Loucy (cell line): ENCODE data around the gene KAT6B.

Experiments used
- H2AFZ ChIP-seq: fragments of 200-600 bp; sonication (generic); 2 replicates; pipeline ENCODE4 v1.6.0; 2016; ENCODE audit warnings: antibody characterized with exemption, mild to moderate bottlenecking, low read length, moderate library complexity
- H3F3A ChIP-seq: fragments of 200-600 bp; 2 replicates; pipeline ENCODE4 v1.6.0; 2016; ENCODE audit warnings: antibody characterized with exemption, low read depth, mild to moderate bottlenecking
- H3K27me3 ChIP-seq: fragments of 200-600 bp; sonication (generic); 2 replicates; pipeline ENCODE4 v1.6.1; 2014; ENCODE audit warnings: low read length, mild to moderate bottlenecking; ENCODE audit not compliant: insufficient read depth, poor library complexity, severe bottlenecking
- H3K36me3 ChIP-seq: fragments of 200-600 bp; sonication (generic); 2 replicates; pipeline ENCODE4 v1.6.1; 2016; ENCODE audit warnings: low read length; ENCODE audit not compliant: insufficient read depth
- H3K4me1 ChIP-seq: fragments of 200-600 bp; sonication (generic); 2 replicates; pipeline ENCODE4 v1.5.1; 2014; ENCODE audit warnings: low read length, mild to moderate bottlenecking; ENCODE audit not compliant: insufficient read depth, poor library complexity, severe bottlenecking
- H3K4me2 ChIP-seq: fragments of 200-600 bp; sonication (generic); 2 replicates; pipeline ENCODE4 v1.6.0; 2014; ENCODE audit warnings: antibody characterized with exemption, low read length, low read depth, mild to moderate bottlenecking; ENCODE audit not compliant: poor library complexity, severe bottlenecking
- H3K4me3 ChIP-seq: fragments of 200-600 bp; sonication (generic); 2 replicates; pipeline ENCODE4 v1.5.1; 2014; ENCODE audit warnings: low read length, mild to moderate bottlenecking, mixed read lengths; ENCODE audit not compliant: poor library complexity, severe bottlenecking
- H3K79me2 ChIP-seq: fragments of 200-600 bp; sonication (generic); 2 replicates; pipeline ENCODE4 v1.6.1; 2014; ENCODE audit warnings: low read length; ENCODE audit not compliant: insufficient read depth
- H3K9ac ChIP-seq: fragments of 200-600 bp; sonication (generic); 2 replicates; pipeline ENCODE4 v1.6.0; 2014; ENCODE audit warnings: mild to moderate bottlenecking, low read depth, low read length, moderate library complexity; ENCODE audit not compliant: poor library complexity, severe bottlenecking
- H3K9me2 ChIP-seq: fragments of 200-600 bp; sonication (generic); replicated peaks from 2 replicates; pipeline ENCODE4 v1.6.1; 2016; ENCODE audit warnings: low read depth, low read length, mixed read lengths
- H3K9me3 ChIP-seq: fragments of 200-600 bp; sonication (generic); 2 replicates; pipeline ENCODE4 v1.6.1; 2014; ENCODE audit warnings: mild to moderate bottlenecking, antibody characterized with exemption, low read length, low read depth; ENCODE audit not compliant: insufficient read depth
- H4K20me1 ChIP-seq: fragments of 200-600 bp; sonication (generic); 2 replicates; pipeline ENCODE4 v1.6.0; 2014; ENCODE audit warnings: antibody characterized with exemption, low read length, mild to moderate bottlenecking; ENCODE audit not compliant: insufficient read depth, poor library complexity, severe bottlenecking
- EZH2phosphoT487 ChIP-seq: fragments of 200-600 bp; IDR thresholded peaks from 2 replicates; pipeline ENCODE4 v1.6.1; 2018; ENCODE audit warnings: antibody characterized with exemption, mild to moderate bottlenecking, moderate library complexity, borderline replicate concordance
- TF ChIP-seq, protein P1 (sequence below): fragments of 200-600 bp; sonication (generic); conservative IDR thresholded peaks from 2 replicates; pipeline ENCODE4 v1.5.1; 2014; ENCODE audit warnings: mild to moderate bottlenecking, antibody characterized with exemption, low read length

KAT6B gene

DNA sequence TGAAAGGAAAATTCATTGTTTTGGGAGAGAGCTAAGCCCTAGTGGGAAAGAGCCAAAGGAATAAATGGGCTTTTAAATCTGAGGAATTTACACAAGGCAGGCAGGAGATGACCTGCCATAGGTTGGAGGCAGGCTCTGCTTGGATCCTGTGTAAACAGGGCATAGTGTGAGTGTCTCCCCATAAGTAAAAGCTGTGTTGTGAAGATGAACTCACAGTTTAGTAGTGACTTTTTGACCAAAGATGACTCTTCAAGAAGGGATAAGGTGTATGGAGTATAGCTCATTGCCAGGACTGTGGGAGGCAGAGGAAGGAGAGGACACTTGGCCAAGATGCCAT, 63.2 kb downstream of the KAT6B start:
- no peak overlapping the region for H3K4me2 ChIP-seq
- no peaks in the 10 kb centered on the region for H3K9me2 ChIP-seq
- H3K4me1 ChIP-seq = peaks cover 41% of the 10 kb centered on the region
- H3K4me3 ChIP-seq = no peak overlapping the region
- peaks cover 33% of the 10 kb centered on the region for H4K20me1 ChIP-seq
- H3K36me3 ChIP-seq = no peaks in the 10 kb centered on the region
- no peak overlapping the region for H3K9ac ChIP-seq
- no peaks in the 10 kb centered on the region for H3K27me3 ChIP-seq
- TF ChIP-seq, protein P1, sequence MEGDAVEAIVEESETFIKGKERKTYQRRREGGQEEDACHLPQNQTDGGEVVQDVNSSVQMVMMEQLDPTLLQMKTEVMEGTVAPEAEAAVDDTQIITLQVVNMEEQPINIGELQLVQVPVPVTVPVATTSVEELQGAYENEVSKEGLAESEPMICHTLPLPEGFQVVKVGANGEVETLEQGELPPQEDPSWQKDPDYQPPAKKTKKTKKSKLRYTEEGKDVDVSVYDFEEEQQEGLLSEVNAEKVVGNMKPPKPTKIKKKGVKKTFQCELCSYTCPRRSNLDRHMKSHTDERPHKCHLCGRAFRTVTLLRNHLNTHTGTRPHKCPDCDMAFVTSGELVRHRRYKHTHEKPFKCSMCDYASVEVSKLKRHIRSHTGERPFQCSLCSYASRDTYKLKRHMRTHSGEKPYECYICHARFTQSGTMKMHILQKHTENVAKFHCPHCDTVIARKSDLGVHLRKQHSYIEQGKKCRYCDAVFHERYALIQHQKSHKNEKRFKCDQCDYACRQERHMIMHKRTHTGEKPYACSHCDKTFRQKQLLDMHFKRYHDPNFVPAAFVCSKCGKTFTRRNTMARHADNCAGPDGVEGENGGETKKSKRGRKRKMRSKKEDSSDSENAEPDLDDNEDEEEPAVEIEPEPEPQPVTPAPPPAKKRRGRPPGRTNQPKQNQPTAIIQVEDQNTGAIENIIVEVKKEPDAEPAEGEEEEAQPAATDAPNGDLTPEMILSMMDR = no peak
- H3K79me2 ChIP-seq = peaks cover 98% of the 10 kb centered on the region
- H2AFZ ChIP-seq = no peak overlapping the region
- 0 out of 2 replicates have a peak, but pooled peaks cover 2% of the 10 kb centered on the region for H3F3A ChIP-seq
- H3K9me3 ChIP-seq = no peaks in the 10 kb centered on the region

DNA sequence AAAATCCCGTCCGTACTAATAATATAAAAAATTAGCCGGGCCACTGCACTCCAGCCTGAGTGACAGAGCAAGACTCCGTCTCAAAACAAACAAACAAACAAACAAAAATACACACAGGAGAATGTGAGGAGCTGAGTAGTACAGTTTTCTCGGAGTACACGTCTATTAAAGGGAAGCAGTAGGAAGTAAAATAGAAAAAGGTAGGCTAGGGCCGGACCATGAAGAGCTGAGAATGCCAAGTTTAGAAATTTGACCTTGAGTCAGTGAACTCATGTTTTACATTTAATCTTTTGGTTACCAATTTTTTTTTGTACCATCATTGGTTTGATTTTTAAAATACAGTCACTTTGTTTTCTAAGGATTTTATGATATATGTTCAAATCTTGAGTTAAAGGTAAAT, 64.1 kb downstream of the KAT6B start:
- H3K9me2 ChIP-seq = no peaks in the 10 kb centered on the region
- H2AFZ ChIP-seq = no peak overlapping the region
- H3K27me3 ChIP-seq = no peaks in the 10 kb centered on the region
- H3K9me3 ChIP-seq = no peaks in the 10 kb centered on the region
- H3F3A ChIP-seq = 0 out of 2 replicates have a peak, but pooled peaks cover 2% of the 10 kb centered on the region
- TF ChIP-seq EZH2phosphoT487 = no peak
- TF ChIP-seq, protein P1 = no peak
- H3K4me1 ChIP-seq = peaks cover 41% of the 10 kb centered on the region
- H3K4me2 ChIP-seq = no peak overlapping the region
- H4K20me1 ChIP-seq = peaks cover 28% of the 10 kb centered on the region
- H3K36me3 ChIP-seq = no peaks in the 10 kb centered on the region
- H3K79me2 ChIP-seq = peaks cover 98% of the 10 kb centered on the region
- H3K4me3 ChIP-seq = no peak overlapping the region
- no peak overlapping the region for H3K9ac ChIP-seq

DNA sequence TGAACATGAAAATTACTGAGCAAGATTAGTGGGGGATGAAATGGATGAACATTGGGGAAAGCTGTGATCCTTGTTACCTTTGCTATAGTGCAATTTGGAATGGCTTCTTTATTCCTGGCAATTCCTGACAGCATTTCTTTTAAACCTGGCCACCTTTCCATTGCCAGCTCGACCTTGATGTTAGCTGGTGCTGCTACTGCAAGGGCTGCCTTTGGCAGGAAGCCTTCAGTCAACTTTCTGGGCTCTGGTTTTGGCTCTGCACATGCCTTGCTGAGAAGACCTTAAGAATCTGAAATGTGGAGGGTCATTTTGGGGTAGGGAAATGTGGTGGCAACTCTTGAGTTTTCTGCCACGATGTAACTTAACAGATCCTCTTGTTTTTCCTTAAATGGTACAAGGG, 64.7 kb downstream of the KAT6B start:
- no peak overlapping the region for H3K4me3 ChIP-seq
- H2AFZ ChIP-seq = no peak overlapping the region
- H3K4me2 ChIP-seq = no peak overlapping the region
- peaks cover 46% of the 10 kb centered on the region for H3K4me1 ChIP-seq
- no peak for TF ChIP-seq EZH2phosphoT487
- TF ChIP-seq, protein P1 = no peak
- H3K27me3 ChIP-seq = no peaks in the 10 kb centered on the region
- peaks cover 30% of the 10 kb centered on the region for H4K20me1 ChIP-seq
- H3F3A ChIP-seq = 0 out of 2 replicates have a peak, but pooled peaks cover 2% of the 10 kb centered on the region
- H3K9me2 ChIP-seq = no peaks in the 10 kb centered on the region
- H3K9ac ChIP-seq = no peak overlapping the region
- H3K79me2 ChIP-seq = peaks cover 98% of the 10 kb centered on the region
- H3K36me3 ChIP-seq = no peaks in the 10 kb centered on the region
- no peaks in the 10 kb centered on the region for H3K9me3 ChIP-seq
